Cardiac fibroblast (primary cell): Measurements from ENCODE around the gene GRK1.

ENCODE experiments used
- DNase-seq, 2 donors: peaks; one replicate each; pipeline versions ENCODE4 v3.0.0 to v3.0.0-alpha.2; 2010; ENCODE audit warnings: low read depth in 2 of 2
- H3K4me3 ChIP-seq, 2 donors: replicated peaks in 1 of 2; 1 replicate in 1 of 2; 2 replicates in 1 of 2; pipeline ENCODE4 v1.5.1; 2011; ENCODE audit warnings: low read depth in 2 of 2, low read length in 2 of 2, mild to moderate bottlenecking in 2 of 2, moderate library complexity in 1 of 2
- TF ChIP-seq, protein P1 (sequence below): IDR thresholded peaks from one replicate; pipeline ENCODE4 v1.5.1; 2011; ENCODE audit warnings: low read depth, mild to moderate bottlenecking, low read length, inconsistent platforms

The GRK1 gene

DNA sequence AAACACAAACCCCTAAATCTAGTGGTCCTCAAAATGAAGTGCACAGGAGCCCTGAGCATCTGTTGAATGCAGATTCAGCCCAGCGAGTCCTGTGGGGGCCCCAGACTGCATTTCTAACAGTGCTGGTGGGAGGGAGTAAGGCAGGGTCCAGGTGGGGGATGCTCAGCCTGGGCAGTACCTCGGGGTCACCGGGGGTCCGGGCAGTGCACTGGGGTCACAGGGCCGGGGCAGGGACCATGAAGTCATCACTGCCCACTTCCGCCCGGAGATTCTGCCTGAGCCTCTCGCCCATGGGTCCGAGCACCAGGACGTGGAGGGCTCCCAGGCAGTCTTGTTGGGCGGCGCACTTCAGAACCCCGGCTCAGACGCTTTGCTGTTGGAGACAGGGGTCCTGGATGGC, 8.2 kb upstream of the GRK1 start:
- TF ChIP-seq, protein P1, sequence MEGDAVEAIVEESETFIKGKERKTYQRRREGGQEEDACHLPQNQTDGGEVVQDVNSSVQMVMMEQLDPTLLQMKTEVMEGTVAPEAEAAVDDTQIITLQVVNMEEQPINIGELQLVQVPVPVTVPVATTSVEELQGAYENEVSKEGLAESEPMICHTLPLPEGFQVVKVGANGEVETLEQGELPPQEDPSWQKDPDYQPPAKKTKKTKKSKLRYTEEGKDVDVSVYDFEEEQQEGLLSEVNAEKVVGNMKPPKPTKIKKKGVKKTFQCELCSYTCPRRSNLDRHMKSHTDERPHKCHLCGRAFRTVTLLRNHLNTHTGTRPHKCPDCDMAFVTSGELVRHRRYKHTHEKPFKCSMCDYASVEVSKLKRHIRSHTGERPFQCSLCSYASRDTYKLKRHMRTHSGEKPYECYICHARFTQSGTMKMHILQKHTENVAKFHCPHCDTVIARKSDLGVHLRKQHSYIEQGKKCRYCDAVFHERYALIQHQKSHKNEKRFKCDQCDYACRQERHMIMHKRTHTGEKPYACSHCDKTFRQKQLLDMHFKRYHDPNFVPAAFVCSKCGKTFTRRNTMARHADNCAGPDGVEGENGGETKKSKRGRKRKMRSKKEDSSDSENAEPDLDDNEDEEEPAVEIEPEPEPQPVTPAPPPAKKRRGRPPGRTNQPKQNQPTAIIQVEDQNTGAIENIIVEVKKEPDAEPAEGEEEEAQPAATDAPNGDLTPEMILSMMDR: no peak
- H3K4me3 ChIP-seq: no peak overlapping the region
- DNase-seq: no peak

DNA sequence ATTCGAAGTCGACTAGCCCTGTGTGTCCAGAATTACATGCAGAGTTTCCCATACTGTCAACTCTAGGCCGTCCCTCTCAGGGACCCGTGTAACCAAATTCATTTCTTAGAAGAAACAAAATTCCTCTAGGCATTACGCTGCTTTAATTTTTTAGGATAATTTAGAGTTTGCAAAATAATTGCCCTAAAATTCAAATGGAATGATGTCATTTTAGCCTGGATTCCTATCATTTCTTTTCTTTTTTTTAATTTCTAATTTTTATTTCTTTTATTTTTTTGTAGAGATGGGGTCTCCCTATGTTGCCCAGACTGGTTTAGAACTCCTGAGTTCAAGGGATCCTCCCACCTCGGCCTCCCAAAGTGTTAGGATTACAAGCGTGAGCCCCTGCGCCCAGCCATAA, 7.7 kb upstream of the GRK1 start:
- TF ChIP-seq, protein P1: no peak
- DNase-seq: no peak
- H3K4me3 ChIP-seq: no peak overlapping the region

DNA sequence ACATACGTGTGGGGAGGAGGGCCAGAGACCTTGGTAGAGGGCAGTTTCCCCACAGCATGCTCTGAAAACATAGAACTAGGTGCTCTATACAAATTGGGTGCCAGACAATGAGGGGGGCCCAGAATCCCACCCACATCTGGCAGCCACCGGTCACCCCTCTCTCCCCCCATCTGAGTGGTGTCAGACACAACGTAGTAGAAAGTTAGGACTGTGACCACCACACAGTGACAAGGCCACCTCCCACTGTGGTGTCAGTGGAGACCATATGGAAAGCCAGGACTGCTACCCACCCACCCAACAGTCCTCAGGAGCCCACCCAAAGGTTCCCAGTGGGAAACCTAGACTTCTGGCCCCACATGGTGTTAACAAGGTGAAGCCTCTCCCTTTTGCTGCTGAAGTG, 7.0 kb upstream of the GRK1 start:
- TF ChIP-seq, protein P1: no peak
- DNase-seq: no peak
- no peak overlapping the region for H3K4me3 ChIP-seq

- TF ChIP-seq, protein P1: no peak
- DNase-seq: no peak
- H3K4me3 ChIP-seq: no peak overlapping the region
These were observed 5.5 kb upstream of the GRK1 start for GRCh38 chr13:113661509-113661908.

DNA sequence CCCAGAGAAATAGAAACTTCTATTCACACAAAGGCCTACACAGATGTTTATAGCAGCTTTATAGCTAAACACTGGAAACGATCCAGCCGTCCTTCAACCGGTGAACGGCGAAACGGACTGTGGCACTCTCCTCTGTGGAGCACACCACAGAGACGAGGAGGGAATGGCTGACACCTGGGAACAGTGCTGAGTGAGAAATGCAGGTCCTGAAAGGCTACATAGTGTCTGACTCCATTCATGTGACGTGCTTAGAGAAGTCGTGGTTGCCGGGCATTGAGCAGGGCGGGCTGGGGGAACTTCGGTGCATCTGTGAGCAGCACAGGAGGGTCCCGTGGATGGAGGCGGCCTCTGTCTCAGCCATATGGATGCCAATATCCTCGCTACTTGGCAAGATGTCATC, 3.1 kb upstream of the GRK1 start:
- no peak overlapping the region for H3K4me3 ChIP-seq
- TF ChIP-seq, protein P1: no peak
- no peak for DNase-seq

GRCh38 chr13:113664751-113665596, 2.0 kb upstream of the GRK1 start:
- TF ChIP-seq, protein P1: no peak
- DNase-seq: no peak
- H3K4me3 ChIP-seq: no peak overlapping the region
